Measurements from ENCODE around the gene SYCP2.

DNA sequence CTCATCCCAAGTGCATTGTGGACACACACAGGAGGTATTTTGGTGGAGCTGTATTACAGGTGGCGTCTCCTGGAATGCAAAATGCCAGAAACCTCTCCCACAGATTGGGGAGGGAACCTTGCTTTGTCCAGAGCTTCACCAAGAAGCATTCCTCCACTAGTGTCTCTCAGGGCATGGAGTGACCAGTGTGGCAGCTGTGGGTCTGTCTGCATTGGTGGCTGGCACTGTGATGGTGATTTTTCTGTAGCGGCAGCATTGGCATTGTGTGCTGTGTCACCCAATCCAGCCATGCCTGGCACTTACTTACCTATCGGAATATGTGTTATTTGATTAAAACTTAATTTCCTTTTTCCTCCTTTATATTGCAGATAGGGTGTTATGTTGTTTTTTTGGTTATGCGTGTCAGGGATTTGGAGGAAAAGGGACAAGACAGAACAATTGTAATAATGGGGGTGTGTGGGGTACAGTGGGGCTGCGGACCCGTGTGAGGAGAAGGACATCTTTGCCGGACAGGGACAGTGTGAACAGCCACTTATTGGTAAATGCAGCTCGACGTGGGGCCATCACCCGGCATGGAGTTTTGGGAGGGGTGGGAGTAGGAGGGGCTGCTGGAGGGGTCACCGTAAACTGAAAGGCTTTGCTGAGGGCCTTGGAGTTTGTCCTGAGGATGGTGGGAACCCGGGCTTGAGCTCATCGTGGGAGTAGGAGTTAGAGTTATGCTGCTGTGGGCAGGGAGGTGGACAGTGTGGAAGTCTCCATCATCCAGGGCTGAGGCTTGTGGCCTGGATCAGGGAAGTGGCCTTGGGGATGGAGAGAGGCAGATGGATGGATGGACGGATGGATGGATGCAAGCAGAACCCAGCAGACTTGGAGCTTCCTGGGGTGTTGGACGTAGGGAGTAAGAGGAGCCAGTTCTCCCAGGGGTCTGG, 105.0 kb downstream of the SYCP2 start:
- TF ChIP-seq POLR2A (IDR thresholded peaks at IDR 0.05) = no peak
- TF ChIP-seq, protein P1, sequence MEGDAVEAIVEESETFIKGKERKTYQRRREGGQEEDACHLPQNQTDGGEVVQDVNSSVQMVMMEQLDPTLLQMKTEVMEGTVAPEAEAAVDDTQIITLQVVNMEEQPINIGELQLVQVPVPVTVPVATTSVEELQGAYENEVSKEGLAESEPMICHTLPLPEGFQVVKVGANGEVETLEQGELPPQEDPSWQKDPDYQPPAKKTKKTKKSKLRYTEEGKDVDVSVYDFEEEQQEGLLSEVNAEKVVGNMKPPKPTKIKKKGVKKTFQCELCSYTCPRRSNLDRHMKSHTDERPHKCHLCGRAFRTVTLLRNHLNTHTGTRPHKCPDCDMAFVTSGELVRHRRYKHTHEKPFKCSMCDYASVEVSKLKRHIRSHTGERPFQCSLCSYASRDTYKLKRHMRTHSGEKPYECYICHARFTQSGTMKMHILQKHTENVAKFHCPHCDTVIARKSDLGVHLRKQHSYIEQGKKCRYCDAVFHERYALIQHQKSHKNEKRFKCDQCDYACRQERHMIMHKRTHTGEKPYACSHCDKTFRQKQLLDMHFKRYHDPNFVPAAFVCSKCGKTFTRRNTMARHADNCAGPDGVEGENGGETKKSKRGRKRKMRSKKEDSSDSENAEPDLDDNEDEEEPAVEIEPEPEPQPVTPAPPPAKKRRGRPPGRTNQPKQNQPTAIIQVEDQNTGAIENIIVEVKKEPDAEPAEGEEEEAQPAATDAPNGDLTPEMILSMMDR (IDR thresholded peaks at IDR 0.05) = no peak

Measured in adrenal gland (tissue), 5 donors.